Measurements from ENCODE around the gene NYAP1.

The NYAP1 gene

DNA sequence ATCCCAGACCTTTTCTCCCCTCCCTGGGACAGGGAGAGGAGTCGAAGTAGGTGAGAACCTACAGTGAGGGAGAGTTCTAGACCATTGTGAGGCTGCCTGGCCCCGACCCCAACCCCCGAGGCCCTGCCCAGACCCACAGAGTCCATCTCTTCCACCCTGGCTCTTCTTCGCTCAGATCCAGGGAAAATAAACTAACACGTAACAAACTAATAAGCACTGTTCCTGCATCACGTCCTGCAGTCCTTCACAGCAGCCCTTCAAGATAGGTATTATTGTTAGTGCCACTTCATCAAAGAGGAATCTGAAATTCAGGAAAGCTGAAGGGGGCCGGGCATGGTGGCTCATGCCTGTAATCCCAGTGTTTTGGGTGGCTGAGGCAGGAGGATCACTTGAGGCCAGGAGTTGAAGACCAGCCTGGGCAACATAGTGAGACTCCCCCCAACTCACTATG, 19.5 kb upstream of the NYAP1 start, which contains the start of gene SPACDR:
Gene SPACDR (minus strand): TSS at position 51 of the 451 bp plus-strand sequence. CDS start 235 bp downstream, outside the sequence.
- WGBS, 2 donors (ENCODE audit: extremely low coverage in 2 of 2, insufficient read length in 2 of 2, insufficient replicate concordance in 1 of 2) = no CpG with 5 or more reads among the region's 7 CpGs
- Histone ChIP-seq H2AK5ac (ENCODE audit: low read depth, low read length) (no peak within 1 kb of the TSS), H2BK12ac (ENCODE audit: low read length) (no peak within 1 kb of the TSS), H2AFZ (ENCODE audit: low read length) (no peak within 1 kb of the TSS), H3K79me1 (ENCODE audit: low read depth, low read length) (no peaks in the 10 kb centered on the region), H3K36me3 (replicated peaks in 1 of 2; ENCODE audit: control insufficient read depth in 2 of 2, insufficient read depth in 2 of 2, low read length in 2 of 2) (peaks cover 2 to 15% of the 10 kb centered on the region in 2 donors), H2BK5ac (ENCODE audit: low read length) (no peak within 1 kb of the TSS), H2BK15ac (ENCODE audit: low read length) (no peak within 1 kb of the TSS), H3K4me2 (ENCODE audit: insufficient read depth, low read length, poor library complexity, severe bottlenecking) (no peak within 1 kb of the TSS), H4K91ac (ENCODE audit: low read depth, low read length, poor library complexity) (no peak within 1 kb of the TSS), H3K14ac (ENCODE audit: low read length) (no peak within 1 kb of the TSS), H4K8ac (ENCODE audit: low read depth, low read length) (no peak within 1 kb of the TSS), H2BK120ac (ENCODE audit: low read depth, low read length) (no peak within 1 kb of the TSS), H3K9me3 (replicated peaks in 1 of 2; ENCODE audit: control insufficient read depth in 2 of 2, insufficient read depth in 1 of 2, low read depth in 1 of 2, low read length in 2 of 2) (no peaks in the 10 kb centered on the region), H3K4me1 (ENCODE audit: control insufficient read depth in 2 of 2, insufficient read depth in 1 of 2, low read depth in 1 of 2, low read length in 2 of 2) (no peaks in the 10 kb centered on the region), H3K27me3 (ENCODE audit: control insufficient read depth in 3 of 3, insufficient read depth in 3 of 3, low read depth in 1 of 3, low read length in 3 of 3) (no peaks in the 10 kb centered on the region), H3K27ac (replicated peaks; ENCODE audit: low read length) (no peak within 1 kb of the TSS), H3K4me3 (ENCODE audit: low read length in 2 of 2) (no peak within 1 kb of the TSS), H3K18ac (ENCODE audit: low read length) (no peak within 1 kb of the TSS), H3K23ac (ENCODE audit: low read depth, low read length, poor library complexity) (no peak within 1 kb of the TSS), H3K4ac (ENCODE audit: low read length) (no peak within 1 kb of the TSS), H3K9ac (ENCODE audit: low read depth, low read length, poor library complexity) (no peak within 1 kb of the TSS)
- no peak for DNase-seq (ENCODE audit: low spot score)

DNA sequence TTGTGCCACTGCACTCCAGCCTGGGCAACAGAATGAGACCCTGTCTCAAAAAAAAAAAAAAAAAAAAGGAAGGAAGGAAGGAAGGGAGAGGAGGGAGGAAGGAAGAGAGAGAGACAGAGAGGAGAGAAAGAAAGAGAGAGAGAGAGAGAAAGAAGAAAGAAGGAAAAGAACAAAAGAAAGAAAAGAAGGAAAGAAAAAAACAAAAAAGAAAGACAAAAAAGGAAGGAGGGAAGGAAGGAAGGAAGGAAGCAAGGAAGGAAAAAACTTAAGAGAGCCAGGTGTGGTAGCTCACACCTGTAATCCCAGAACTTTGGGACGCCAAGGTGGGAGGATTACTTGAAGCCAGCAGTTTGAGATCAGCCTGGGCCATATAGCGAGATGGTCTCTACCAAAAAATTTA, 18.9 kb upstream of the NYAP1 start:
- Histone ChIP-seq H3K9me3 (replicated peaks in 1 of 2; ENCODE audit: control insufficient read depth in 2 of 2, insufficient read depth in 1 of 2, low read depth in 1 of 2, low read length in 2 of 2) (no peaks in the 10 kb centered on the region), H3K4ac (ENCODE audit: low read length) (no peak overlapping the region), H2BK15ac (ENCODE audit: low read length) (no peak overlapping the region), H3K9ac (ENCODE audit: low read depth, low read length, poor library complexity) (no peak overlapping the region), H3K79me1 (ENCODE audit: low read depth, low read length) (no peaks in the 10 kb centered on the region), H3K36me3 (replicated peaks in 1 of 2; ENCODE audit: control insufficient read depth in 2 of 2, insufficient read depth in 2 of 2, low read length in 2 of 2) (peaks cover 2 to 15% of the 10 kb centered on the region in 2 donors), H3K14ac (ENCODE audit: low read length) (no peak overlapping the region), H2AK5ac (ENCODE audit: low read depth, low read length) (no peak overlapping the region), H4K8ac (ENCODE audit: low read depth, low read length) (no peak overlapping the region), H3K18ac (ENCODE audit: low read length) (no peak overlapping the region), H3K4me1 (ENCODE audit: control insufficient read depth in 2 of 2, insufficient read depth in 1 of 2, low read depth in 1 of 2, low read length in 2 of 2) (peaks cover 4% of the 10 kb centered on the region in 2 donors), H4K91ac (ENCODE audit: low read depth, low read length, poor library complexity) (no peak overlapping the region), H2BK120ac (ENCODE audit: low read depth, low read length) (no peak overlapping the region), H3K27me3 (ENCODE audit: control insufficient read depth in 3 of 3, insufficient read depth in 3 of 3, low read depth in 1 of 3, low read length in 3 of 3) (no peaks in the 10 kb centered on the region), H3K23ac (ENCODE audit: low read depth, low read length, poor library complexity) (no peak overlapping the region), H3K4me3 (ENCODE audit: low read length in 2 of 2) (no peak overlapping the region), H3K27ac (replicated peaks; ENCODE audit: low read length) (no peak overlapping the region), H2BK12ac (ENCODE audit: low read length) (no peak overlapping the region), H2AFZ (ENCODE audit: low read length) (no peak overlapping the region), H2BK5ac (ENCODE audit: low read length) (no peak overlapping the region), H3K4me2 (ENCODE audit: insufficient read depth, low read length, poor library complexity, severe bottlenecking) (no peak overlapping the region)
- DNase-seq (ENCODE audit: low spot score) = no peak
- WGBS, 2 donors (ENCODE audit: extremely low coverage in 2 of 2, insufficient read length in 2 of 2, insufficient replicate concordance in 1 of 2) = no CpG with 5 or more reads among the region's 2 CpGs

GRCh38 chr7:100465299-100465698, 18.4 kb upstream of the NYAP1 start:
- no peak overlapping the region for H3K27ac ChIP-seq (replicated peaks; ENCODE audit: low read length)
- no peak overlapping the region for H4K91ac ChIP-seq (ENCODE audit: low read depth, low read length, poor library complexity)
- H3K4ac ChIP-seq (ENCODE audit: low read length) = no peak overlapping the region
- no peak overlapping the region for H2BK12ac ChIP-seq (ENCODE audit: low read length)
- no peaks in the 10 kb centered on the region for H3K9me3 ChIP-seq (replicated peaks in 1 of 2; ENCODE audit: control insufficient read depth in 2 of 2, insufficient read depth in 1 of 2, low read depth in 1 of 2, low read length in 2 of 2)
- H3K9ac ChIP-seq (ENCODE audit: low read depth, low read length, poor library complexity) = no peak overlapping the region
- H2BK5ac ChIP-seq (ENCODE audit: low read length) = no peak overlapping the region
- no peak overlapping the region for H2BK120ac ChIP-seq (ENCODE audit: low read depth, low read length)
- H3K4me3 ChIP-seq (ENCODE audit: low read length in 2 of 2) = no peak overlapping the region
- H2AK5ac ChIP-seq (ENCODE audit: low read depth, low read length) = no peak overlapping the region
- no peak overlapping the region for H2AFZ ChIP-seq (ENCODE audit: low read length)
- H3K36me3 ChIP-seq (replicated peaks in 1 of 2; ENCODE audit: control insufficient read depth in 2 of 2, insufficient read depth in 2 of 2, low read length in 2 of 2) = peaks cover 2 to 15% of the 10 kb centered on the region in 2 donors
- H3K14ac ChIP-seq (ENCODE audit: low read length) = no peak overlapping the region
- no peak for DNase-seq (ENCODE audit: low spot score)
- peaks cover 4% of the 10 kb centered on the region in 2 donors for H3K4me1 ChIP-seq (ENCODE audit: control insufficient read depth in 2 of 2, insufficient read depth in 1 of 2, low read depth in 1 of 2, low read length in 2 of 2)
- H2BK15ac ChIP-seq (ENCODE audit: low read length) = no peak overlapping the region
- no peaks in the 10 kb centered on the region for H3K79me1 ChIP-seq (ENCODE audit: low read depth, low read length)
- H3K4me2 ChIP-seq (ENCODE audit: insufficient read depth, low read length, poor library complexity, severe bottlenecking) = no peak overlapping the region
- H4K8ac ChIP-seq (ENCODE audit: low read depth, low read length) = no peak overlapping the region
- no peak overlapping the region for H3K23ac ChIP-seq (ENCODE audit: low read depth, low read length, poor library complexity)
- H3K27me3 ChIP-seq (ENCODE audit: control insufficient read depth in 3 of 3, insufficient read depth in 3 of 3, low read depth in 1 of 3, low read length in 3 of 3) = no peaks in the 10 kb centered on the region
- no CpG with 5 or more reads among the region's 8 CpGs for WGBS, 2 donors (ENCODE audit: extremely low coverage in 2 of 2, insufficient read length in 2 of 2, insufficient replicate concordance in 1 of 2)
- H3K18ac ChIP-seq (ENCODE audit: low read length) = no peak overlapping the region

DNA sequence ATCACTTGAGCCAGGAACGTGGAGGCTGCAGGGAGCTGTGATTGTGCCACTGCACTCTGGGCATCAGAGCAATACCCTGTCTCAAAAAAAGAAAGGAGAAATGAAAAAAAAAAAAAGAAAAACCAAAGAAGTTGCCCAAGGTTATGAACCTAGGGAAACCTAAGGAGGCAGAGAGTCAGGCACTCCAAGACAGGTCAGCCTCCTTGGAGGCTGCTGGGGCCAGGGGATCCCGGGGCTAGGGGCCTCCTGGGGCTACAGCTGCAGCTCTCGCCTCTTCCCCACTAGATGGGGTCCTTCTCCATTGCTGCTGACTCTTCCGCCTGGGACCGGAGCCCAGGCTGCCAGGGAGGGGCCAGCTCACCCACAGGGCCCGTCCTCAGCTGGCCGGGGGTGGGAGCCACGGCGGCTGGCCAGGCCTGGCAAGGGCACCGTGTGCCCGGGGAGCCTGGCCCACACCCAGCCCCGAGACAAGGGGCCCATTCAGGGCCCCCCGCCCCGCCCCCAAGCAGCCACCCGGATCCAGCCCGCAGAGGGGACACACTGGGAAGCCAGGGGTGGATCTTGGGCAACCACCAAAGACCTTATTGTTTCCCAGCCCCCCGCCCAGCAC, 17.9 kb upstream of the NYAP1 start:
- Histone ChIP-seq H3K4me2 (ENCODE audit: insufficient read depth, low read length, poor library complexity, severe bottlenecking) (peak overlapping the region; percentile 31), H2BK120ac (ENCODE audit: low read depth, low read length) (no peak overlapping the region), H3K4me1 (ENCODE audit: control insufficient read depth in 2 of 2, insufficient read depth in 1 of 2, low read depth in 1 of 2, low read length in 2 of 2) (peaks cover 4% of the 10 kb centered on the region in 2 donors), H2BK15ac (ENCODE audit: low read length) (no peak overlapping the region), H3K27me3 (ENCODE audit: control insufficient read depth in 3 of 3, insufficient read depth in 3 of 3, low read depth in 1 of 3, low read length in 3 of 3) (no peaks in the 10 kb centered on the region), H3K79me1 (ENCODE audit: low read depth, low read length) (no peaks in the 10 kb centered on the region), H2BK5ac (ENCODE audit: low read length) (no peak overlapping the region), H3K18ac (ENCODE audit: low read length) (no peak overlapping the region), H3K23ac (ENCODE audit: low read depth, low read length, poor library complexity) (no peak overlapping the region), H3K36me3 (replicated peaks in 1 of 2; ENCODE audit: control insufficient read depth in 2 of 2, insufficient read depth in 2 of 2, low read length in 2 of 2) (peaks cover 5 to 20% of the 10 kb centered on the region in 2 donors), H2AFZ (ENCODE audit: low read length) (no peak overlapping the region), H2AK5ac (ENCODE audit: low read depth, low read length) (no peak overlapping the region), H4K8ac (ENCODE audit: low read depth, low read length) (no peak overlapping the region), H3K14ac (ENCODE audit: low read length) (no peak overlapping the region), H3K4ac (ENCODE audit: low read length) (no peak overlapping the region), H3K9ac (ENCODE audit: low read depth, low read length, poor library complexity) (peak overlapping the region; percentile 34), H3K9me3 (replicated peaks in 1 of 2; ENCODE audit: control insufficient read depth in 2 of 2, insufficient read depth in 1 of 2, low read depth in 1 of 2, low read length in 2 of 2) (no peaks in the 10 kb centered on the region), H3K4me3 (ENCODE audit: low read length in 2 of 2) (no peak overlapping the region), H4K91ac (ENCODE audit: low read depth, low read length, poor library complexity) (no peak overlapping the region), H2BK12ac (ENCODE audit: low read length) (no peak overlapping the region), H3K27ac (replicated peaks; ENCODE audit: low read length) (no peak overlapping the region)
- no CpG with 5 or more reads among the region's 17 CpGs for WGBS, 2 donors (ENCODE audit: extremely low coverage in 2 of 2, insufficient read length in 2 of 2, insufficient replicate concordance in 1 of 2)
- peak; percentile 54 for DNase-seq (ENCODE audit: low spot score)
